GM12801 (cell line): ENCODE measurements around the gene CMTM8.

ENCODE experiments used
- TF ChIP-seq, protein P1 (sequence below): IDR thresholded peaks from one replicate; pipeline ENCODE4 v1.5.1; 2011; ENCODE audit warnings: control low read depth; ENCODE audit not compliant: insufficient read length; ENCODE audit errors: extremely low read depth

Gene CMTM8

DNA sequence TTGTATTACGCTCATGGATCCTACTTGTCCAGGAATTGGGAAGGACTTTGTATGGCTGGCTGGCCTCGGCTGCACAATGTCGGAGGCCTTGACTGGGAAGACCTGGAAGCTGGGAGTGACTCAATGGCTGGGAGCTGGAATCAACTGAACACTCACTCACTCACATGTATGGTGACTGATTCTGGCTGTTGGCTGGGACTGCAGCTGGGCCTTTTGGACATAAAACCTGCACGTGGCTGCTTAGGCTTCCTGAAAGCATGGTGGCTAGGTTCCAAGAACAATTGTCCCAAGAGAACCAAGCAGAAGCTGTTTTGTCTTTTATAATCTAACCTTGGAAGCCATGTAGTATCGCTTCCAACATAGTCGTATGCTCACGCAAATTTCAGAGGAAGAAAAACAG lies 38.0 kb upstream of the CMTM8 start:
- TF ChIP-seq, protein P1, sequence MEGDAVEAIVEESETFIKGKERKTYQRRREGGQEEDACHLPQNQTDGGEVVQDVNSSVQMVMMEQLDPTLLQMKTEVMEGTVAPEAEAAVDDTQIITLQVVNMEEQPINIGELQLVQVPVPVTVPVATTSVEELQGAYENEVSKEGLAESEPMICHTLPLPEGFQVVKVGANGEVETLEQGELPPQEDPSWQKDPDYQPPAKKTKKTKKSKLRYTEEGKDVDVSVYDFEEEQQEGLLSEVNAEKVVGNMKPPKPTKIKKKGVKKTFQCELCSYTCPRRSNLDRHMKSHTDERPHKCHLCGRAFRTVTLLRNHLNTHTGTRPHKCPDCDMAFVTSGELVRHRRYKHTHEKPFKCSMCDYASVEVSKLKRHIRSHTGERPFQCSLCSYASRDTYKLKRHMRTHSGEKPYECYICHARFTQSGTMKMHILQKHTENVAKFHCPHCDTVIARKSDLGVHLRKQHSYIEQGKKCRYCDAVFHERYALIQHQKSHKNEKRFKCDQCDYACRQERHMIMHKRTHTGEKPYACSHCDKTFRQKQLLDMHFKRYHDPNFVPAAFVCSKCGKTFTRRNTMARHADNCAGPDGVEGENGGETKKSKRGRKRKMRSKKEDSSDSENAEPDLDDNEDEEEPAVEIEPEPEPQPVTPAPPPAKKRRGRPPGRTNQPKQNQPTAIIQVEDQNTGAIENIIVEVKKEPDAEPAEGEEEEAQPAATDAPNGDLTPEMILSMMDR, result no peak

DNA sequence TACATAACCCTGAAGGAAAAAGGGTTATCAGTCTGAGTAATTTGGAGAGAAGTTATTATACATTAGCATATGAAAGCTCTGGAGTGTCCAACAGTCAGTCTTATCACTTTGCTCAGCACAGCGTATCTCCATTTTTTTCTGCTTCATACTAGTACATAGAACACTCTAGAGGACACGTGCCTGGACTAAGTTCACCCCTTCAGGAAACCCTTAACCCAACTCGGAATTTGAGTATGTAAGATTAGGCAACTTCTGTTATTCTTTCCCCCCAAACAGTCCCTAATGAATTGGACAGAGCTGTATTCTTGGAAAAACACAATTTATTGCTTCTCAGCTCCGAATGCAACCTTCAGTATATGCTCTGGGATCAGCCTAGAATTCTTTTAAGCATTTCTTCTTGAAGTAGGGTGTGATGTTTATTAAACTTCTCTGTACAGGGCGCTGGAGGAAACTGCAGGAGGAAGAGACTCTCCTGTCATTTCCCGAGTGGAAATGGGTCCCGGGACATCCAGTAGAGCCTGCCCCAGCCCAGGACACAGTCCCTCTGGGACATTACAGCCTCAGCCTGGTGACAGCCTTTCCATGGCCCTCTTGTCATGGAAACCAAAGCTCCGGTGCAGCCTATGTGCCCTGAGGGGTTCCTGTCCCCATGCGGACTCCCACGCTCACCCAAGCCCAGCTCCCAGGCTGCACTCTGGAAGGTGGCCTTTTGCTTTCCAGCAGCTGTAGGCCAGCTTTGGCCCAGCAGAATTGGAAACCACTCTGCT lies 37.3 kb upstream of the CMTM8 start:
- TF ChIP-seq, protein P1, result no peak

DNA sequence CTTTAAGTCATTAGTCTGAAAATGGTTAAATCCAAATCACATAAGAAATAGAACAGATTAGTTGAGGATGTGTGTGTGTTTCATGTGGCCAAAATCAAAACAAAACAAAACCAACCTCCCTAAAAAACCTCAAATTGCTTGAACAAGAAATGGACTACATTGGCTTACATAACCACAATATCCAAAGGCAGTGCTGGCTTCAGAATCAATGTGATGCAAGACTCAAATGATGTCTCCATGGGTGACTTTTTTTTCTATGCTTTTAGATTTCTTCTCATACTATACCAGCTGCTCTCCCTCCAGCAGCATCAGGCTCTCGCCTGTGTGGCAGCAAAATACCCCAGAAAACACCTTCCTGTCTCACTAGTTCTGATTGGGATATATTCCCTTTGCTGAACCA lies 36.0 kb upstream of the CMTM8 start:
- TF ChIP-seq, protein P1, result no peak

DNA sequence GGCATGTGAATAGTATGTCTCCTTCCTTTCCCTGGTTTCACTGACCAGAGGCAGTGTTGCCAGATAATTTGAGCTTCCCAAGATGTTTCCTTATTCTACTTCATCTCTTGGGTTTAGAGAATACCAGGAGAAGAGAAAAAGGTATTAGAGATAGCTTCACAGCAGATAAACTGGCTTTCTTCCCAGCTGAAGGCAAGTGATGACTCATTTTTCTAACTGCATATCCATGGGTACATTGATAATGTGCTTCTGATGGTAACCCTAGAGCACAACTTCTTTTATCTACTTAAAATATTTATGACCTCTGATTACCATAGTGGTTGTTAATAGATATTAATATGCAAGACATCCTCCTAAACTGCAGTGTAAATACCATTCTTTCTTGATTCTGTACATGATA lies 34.6 kb upstream of the CMTM8 start:
- TF ChIP-seq, protein P1, result no peak

DNA sequence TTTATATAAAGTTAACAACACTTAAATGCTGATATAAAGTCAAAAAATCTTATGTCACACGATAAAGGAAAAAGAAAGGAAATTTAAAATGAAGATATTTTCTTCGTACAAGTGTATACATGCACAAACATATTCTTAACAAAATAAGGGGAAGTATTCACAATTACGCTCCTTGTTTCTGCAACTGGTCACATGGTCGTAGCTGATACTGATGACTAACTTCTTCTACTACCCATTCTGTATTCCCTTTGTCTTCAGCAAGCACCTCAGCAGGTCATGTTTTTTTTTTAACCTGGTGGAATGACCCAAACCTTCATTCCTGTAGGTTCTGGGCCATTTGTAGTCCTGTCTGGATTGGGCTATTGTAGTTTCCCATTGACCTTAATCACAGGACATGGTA lies 30.0 kb upstream of the CMTM8 start:
- TF ChIP-seq, protein P1, result no peak

DNA sequence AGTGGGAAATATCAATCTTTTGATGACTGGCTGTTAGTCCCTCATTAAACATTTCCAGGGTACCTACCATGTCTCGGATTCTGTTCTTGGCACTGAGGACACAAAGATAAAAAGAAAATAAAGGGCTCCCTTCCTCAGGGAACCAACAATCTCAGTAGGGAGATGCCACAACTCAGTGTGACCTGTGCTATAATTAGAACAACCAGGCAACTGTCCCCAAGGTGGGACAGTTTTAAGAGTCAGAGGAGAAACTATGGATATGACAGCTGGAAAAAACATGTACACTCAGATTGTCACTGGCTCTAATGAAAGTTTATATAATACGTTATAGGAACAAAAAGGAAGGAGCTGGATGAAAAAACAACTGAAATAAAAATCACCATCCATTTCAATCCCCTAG lies 23.3 kb upstream of the CMTM8 start:
- TF ChIP-seq, protein P1, result no peak

DNA sequence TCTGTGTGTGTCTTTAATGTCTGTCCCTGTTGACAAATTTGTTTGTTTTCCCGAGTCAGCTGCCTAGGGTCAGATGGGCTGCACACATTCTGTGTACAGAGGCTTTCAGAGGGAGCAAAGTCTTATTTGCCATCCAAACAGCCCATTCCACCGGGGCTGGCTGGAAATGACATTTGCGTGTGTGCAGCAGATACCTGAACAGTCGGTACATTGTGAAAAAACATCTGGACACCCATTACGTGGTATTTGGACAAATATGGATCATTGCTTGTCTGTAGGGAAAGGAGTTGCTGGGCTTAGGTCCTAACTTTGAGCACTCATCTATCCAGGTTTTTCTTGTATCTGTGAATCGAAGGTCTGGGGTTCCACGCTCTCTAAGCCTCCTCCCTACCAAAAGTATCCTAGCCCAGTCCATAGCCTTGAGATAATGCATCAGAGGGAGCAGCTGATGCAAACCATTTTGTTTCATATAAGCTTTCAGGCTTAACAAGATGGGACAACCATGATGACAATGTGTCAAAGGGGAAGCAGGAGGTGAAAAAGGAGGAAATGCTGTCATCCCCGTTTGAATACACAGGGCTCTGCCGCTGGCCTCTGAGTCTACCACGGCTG lies 22.2 kb upstream of the CMTM8 start:
- TF ChIP-seq, protein P1, result no peak
